Measurements from ENCODE around the gene PDSS2.
"Not testable (repeated sequence)": the region's sequence is repeated elsewhere in the genome, so short reads cannot be mapped to it uniquely, and the experiment has no call there.

Gene PDSS2

DNA sequence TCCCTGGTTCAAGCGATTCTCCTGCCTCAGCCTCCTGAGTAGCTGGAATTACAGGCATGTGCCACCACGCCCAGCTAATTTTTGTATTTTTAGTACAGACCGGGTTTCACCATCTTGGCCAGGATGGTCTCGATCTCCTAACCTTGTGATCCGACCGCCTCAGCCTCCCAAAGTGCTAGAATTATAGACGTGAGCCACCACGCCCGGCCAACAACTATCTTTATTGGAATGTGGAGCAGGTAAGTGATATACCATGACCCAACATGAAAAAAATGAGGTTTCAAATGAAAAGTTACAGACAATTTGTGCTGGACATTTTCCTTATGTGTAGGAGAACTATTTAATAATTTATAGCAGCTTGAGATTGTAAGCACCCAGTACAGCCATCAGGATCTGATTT lies 340.8 kb downstream of the PDSS2 start:
- not testable (repeated sequence) for DNase-seq (ENCODE audit: low read depth)

DNA sequence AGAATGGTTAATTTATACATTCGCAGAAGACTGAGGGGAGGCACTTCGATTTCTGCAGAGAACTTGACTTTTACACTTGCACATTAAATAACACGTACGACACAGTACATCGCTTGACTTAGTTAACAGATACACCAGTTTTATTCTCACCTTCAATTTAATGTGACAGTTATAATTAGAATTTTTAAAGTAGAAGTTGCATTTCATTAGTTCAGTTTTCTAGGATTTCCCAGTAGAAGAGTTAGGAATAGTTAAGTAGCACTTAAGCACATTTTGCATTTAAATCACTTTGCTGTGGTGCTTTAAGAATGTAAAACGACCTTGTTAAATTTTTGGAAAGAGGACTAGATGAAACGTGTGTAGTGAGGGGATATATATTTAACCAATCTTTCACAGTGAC lies 342.4 kb downstream of the PDSS2 start:
- no peak for DNase-seq (ENCODE audit: low read depth)

- no peak for DNase-seq (ENCODE audit: low read depth)
Measured at GRCh38 chr6:107116328-107116892, 343.0 kb downstream of the PDSS2 start.

DNA sequence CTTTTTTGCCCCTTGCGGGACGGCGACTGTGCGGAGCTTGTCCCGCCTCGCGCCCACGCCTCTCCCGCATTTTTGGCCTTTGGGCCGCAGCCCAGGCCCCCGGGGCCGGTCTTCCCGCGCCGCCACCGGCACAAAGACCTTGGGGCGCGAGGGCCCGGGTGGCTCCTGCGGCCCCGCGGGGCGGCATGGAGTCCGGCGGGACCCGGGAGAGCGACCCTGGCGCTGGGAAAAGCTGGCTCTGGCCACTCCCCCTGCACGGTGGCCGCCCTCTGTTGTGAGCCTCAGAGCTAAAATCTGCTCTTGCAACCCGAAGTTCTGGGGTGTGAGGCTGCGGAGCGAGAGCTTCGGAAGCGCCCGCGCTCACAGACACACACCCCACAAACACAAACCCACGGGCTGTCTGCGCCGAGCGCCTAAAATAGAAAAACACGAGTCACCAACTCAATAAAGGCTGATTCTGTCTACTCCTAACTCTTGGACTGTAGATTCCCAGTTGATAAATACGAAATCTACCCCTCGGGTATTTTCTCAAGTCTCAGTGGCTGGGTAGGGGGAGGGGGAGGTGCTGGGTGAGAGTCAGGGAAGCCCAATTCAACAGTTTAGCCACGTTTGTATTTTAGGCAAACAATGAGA lies 343.6 kb downstream of the PDSS2 start:
- no peak for DNase-seq (ENCODE audit: low read depth)

GRCh38 chr6:107114926-107115694 lies 344.3 kb downstream of the PDSS2 start, which contains the start of gene BEND3:
Gene BEND3, minus strand, starts transcription at chr6:107115515. Its CDS starts 16,230 bp downstream, at chr6:107099285.
- no peak for DNase-seq (ENCODE audit: low read depth)

DNA sequence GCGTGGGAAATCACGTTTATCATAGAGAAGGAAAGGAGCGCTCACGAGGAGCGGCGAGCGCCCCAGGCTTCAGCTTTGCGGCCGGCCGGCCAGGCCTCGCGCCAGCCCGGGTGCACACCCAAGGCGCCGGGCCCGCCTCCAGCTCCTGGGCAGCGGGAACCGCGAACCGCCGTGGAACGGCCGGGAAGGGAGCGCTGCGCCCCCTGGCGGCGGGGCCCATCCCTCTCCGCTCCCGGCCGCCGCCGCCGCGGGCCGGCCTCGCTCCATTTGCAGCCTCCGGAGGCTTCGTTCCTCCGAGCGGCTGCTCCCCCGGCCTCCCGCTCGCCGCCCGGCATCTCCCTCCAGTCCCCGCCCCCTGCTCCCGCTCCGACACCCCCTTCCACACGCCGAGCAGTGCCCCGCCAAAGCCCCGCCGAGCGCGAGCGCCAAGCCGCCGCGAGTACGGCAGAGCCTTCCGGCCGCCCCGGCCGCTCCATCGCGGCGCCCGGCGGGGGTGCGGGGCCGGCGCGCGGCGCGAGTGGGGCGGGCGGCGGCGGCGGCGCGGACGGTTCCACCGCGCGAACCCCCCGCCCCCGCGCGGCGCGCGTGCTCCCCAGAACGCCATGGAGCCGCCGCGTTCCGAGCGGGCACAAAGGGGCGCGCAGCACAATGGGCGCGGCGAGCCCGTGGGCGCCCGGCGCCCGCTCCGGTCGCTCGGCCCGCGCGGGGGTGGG lies 345.0 kb downstream of the PDSS2 start:
- DNase-seq (ENCODE audit: low read depth), result no peak

- DNase-seq (ENCODE audit: low read depth), result no peak
Measured at GRCh38 chr6:107110200-107110599, 349.2 kb downstream of the PDSS2 start.

DNA sequence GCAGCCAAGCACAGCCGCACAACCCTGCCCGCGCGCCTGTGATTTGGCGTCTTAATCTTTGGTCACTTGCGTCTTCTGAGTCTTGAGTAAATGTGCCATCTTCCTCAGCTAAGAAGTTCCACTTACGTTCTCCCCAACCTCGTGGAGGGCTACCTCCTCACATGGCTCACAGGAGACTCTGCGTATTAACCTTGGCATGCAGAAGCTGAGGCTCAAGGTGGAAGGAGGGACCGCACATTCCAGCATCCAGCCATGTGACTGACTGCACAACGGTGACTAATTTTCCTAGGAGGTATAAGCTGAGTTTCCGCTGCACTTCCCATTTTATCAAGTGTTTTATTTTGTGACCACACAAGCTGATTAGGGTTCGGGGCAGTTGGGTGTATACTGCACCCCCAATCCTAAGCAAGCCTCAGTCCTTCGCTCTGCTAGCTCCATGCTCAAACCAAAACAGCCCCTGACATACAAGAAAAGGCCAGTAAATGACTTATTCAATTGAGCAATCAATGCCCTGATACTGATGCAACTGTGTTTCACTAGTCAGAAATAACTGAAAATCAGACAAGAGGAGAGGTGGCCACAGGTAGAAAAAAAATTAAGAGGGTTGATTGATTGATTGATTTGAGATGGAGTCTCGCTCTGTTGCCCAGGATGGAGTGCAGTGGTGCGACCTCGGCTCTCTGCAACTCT lies 351.0 kb downstream of the PDSS2 start:
- no peak for DNase-seq (ENCODE audit: low read depth)

DNA sequence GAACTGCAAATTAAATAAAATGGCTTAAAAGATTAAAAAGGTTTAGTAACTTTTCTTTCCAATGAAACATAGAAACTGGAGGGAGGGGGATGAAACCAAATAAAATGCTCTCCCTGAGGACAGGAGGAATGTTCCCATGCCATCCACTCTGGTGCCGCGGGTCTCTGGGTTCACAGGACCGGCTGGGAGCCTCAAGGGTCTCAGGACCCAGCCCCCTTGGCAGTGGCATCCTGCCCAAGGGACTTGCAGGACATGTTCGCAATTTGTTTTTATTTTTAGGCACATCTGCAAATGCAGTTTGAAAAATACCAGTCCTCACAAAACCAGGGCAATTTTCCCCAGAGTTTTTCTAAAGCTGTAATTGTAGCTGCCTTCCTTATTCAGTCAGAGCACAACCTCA lies 351.6 kb downstream of the PDSS2 start:
- DNase-seq (ENCODE audit: low read depth), result no peak

DNA sequence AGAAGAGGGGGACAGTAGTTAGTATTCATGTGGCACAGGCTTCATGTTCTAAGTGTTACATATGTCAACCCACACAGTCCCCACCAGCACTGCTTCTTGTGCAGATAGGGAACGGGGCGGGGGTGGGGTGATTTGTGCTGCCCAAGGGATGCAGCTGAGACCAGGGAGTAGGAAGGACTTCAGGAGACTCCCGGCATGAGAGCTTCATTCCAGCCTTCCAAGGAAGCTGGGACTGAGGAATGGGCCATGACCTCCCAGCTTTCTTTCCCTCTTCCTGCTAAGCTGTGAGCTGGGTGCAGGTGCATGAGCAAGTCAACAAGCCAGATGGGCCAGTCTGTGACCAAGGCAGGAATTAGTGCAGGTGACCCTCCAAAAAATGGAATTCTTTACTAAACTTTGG lies 353.2 kb downstream of the PDSS2 start:
- no peak for DNase-seq (ENCODE audit: low read depth)

GRCh38 chr6:107105511-107106116 lies 353.8 kb downstream of the PDSS2 start:
- DNase-seq (ENCODE audit: low read depth), result no peak

DNA sequence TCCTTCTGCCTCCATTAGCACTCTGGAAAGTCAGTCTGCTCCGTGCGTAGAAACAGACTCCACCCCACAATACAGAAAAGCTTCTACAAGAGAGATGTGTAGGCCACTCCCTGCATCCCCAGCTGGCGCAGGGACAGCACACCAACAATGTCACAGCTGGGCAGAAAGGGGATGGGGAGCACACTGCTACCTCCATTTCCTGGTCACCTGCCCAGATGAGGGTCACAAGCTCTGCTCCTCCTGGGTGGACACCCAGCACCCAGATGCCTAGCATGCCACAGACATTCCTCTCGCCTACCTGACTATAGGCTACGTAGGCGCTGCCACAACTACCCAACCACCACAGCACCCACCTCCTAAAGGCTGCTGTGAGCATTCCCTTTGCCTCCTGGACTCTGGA lies 356.3 kb downstream of the PDSS2 start:
- DNase-seq (ENCODE audit: low read depth), result no peak

Measured in HS-27A (cell line).